ENCODE results near the gene FIBCD1.

Gene FIBCD1

DNA sequence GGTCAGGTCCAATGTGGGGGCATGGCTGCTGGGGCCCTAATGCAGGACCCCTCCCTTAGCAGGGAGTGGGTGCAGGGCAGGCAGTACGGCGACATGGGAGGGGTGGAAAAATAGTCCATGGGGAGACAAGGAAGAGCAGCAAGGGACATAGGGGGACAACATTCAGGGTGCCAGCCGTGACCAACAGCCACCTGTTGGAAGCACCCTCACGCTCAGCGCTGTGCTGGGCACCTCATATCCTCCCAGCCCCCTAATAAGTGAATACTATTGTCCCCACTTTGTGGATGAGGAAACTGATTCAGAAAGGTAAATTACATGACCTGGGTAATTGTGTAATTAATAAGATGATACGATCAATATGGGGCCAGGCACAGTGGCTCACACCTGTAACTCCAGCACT, 3.0 kb upstream of the FIBCD1 start:
- peaks cover 85% of the 10 kb centered on the region for H3K27me3 ChIP-seq (ENCODE audit: insufficient read depth, low read depth)
- no peaks in the 10 kb centered on the region for H3K79me2 ChIP-seq (ENCODE audit: insufficient read depth, low read depth)
- H3K4me1 ChIP-seq (ENCODE audit: low read depth, poor library complexity, severe bottlenecking), result no peaks in the 10 kb centered on the region
- H3K36me3 ChIP-seq (ENCODE audit: insufficient read depth), result no peaks in the 10 kb centered on the region
- H3K9ac ChIP-seq, result no peak overlapping the region
- H2AFZ ChIP-seq (ENCODE audit: low read depth), result no peak overlapping the region
- H3K4me2 ChIP-seq, result no peak overlapping the region
- TF ChIP-seq CTCF (conservative IDR thresholded peaks at IDR 0.05; ENCODE audit: low read depth, low read length), result no peak
- no peak overlapping the region for H3K27ac ChIP-seq
- no peaks in the 10 kb centered on the region for H4K20me1 ChIP-seq (ENCODE audit: insufficient read depth)
- H3K4me3 ChIP-seq (IDR thresholded peaks at IDR 0.05; ENCODE audit: insufficient read depth, low read depth, low read length), result no peak overlapping the region

GRCh38 chr9:130940693-130941576, 1.9 kb upstream of the FIBCD1 start:
- no peak overlapping the region for H3K27ac ChIP-seq
- no peaks in the 10 kb centered on the region for H3K79me2 ChIP-seq (ENCODE audit: insufficient read depth, low read depth)
- no peaks in the 10 kb centered on the region for H4K20me1 ChIP-seq (ENCODE audit: insufficient read depth)
- no peak overlapping the region for H3K9ac ChIP-seq
- no peaks in the 10 kb centered on the region for H3K4me1 ChIP-seq (ENCODE audit: low read depth, poor library complexity, severe bottlenecking)
- H2AFZ ChIP-seq (ENCODE audit: low read depth), result no peak overlapping the region
- H3K36me3 ChIP-seq (ENCODE audit: insufficient read depth), result no peaks in the 10 kb centered on the region
- H3K4me3 ChIP-seq (IDR thresholded peaks at IDR 0.05; ENCODE audit: insufficient read depth, low read depth, low read length), result no peak overlapping the region
- peaks cover 85% of the 10 kb centered on the region for H3K27me3 ChIP-seq (ENCODE audit: insufficient read depth, low read depth)
- no peak overlapping the region; the same call in 1 of the 2 replicates for H3K4me2 ChIP-seq
- TF ChIP-seq CTCF (conservative IDR thresholded peaks at IDR 0.05; ENCODE audit: low read depth, low read length), result peak; percentile 80

- Histone ChIP-seq H3K27me3 (ENCODE audit: insufficient read depth, low read depth) (peaks cover 85% of the 10 kb centered on the region), H3K4me1 (ENCODE audit: low read depth, poor library complexity, severe bottlenecking) (no peaks in the 10 kb centered on the region), H4K20me1 (ENCODE audit: insufficient read depth) (no peaks in the 10 kb centered on the region), H3K36me3 (ENCODE audit: insufficient read depth) (no peaks in the 10 kb centered on the region), H3K4me3 (IDR thresholded peaks at IDR 0.05; ENCODE audit: insufficient read depth, low read depth, low read length) (no peak overlapping the region), H2AFZ (ENCODE audit: low read depth) (no peak overlapping the region), H3K79me2 (ENCODE audit: insufficient read depth, low read depth) (no peaks in the 10 kb centered on the region), H3K4me2 (no peak overlapping the region), H3K9ac (no peak overlapping the region), H3K27ac (no peak overlapping the region)
- TF ChIP-seq CTCF (conservative IDR thresholded peaks at IDR 0.05; ENCODE audit: low read depth, low read length), result no peak
Observed at GRCh38 chr9:130940027-130940549, 1.0 kb upstream of the FIBCD1 start.

DNA sequence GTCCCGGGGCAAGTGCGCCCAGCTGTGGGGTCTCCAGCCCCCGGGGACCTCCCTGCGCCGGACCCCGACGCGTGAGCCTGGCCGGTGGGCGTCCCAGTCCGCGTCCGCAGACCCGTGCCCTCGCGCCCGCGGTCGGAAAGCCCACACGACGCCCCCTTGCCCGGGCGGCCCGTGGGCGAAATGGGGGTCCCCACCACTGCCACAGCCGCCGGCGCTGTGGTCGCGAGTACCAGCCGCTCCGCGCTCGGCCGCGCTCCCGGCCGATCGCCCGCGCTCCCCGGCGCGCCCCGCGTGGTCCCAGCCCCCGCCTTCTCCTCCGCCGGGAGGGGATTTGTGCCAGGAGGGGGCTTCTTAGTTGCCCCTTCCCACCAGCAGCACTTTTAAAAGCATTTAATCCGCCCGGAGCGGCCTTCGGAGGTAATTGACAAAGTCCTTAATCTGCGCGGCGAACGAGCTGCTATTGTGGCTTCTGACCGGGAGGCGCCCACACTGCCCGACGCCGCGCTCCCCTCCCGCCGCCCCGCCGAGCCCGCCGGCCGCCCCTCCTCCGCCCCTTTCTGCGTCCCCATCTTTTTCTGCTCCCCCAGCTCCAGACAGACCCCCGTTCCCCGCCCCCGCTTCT, 469 bp upstream of the FIBCD1 start:
- H3K36me3 ChIP-seq (ENCODE audit: insufficient read depth), result no peaks in the 10 kb centered on the region
- TF ChIP-seq CTCF (conservative IDR thresholded peaks at IDR 0.05; ENCODE audit: low read depth, low read length), result no peak
- no peaks in the 10 kb centered on the region for H4K20me1 ChIP-seq (ENCODE audit: insufficient read depth)
- H3K4me1 ChIP-seq (ENCODE audit: low read depth, poor library complexity, severe bottlenecking), result no peaks in the 10 kb centered on the region
- H2AFZ ChIP-seq (ENCODE audit: low read depth), result no peak overlapping the region
- H3K79me2 ChIP-seq (ENCODE audit: insufficient read depth, low read depth), result no peaks in the 10 kb centered on the region
- no peak overlapping the region for H3K9ac ChIP-seq
- H3K4me3 ChIP-seq (IDR thresholded peaks at IDR 0.05; ENCODE audit: insufficient read depth, low read depth, low read length), result no peak overlapping the region
- no peak overlapping the region for H3K27ac ChIP-seq
- H3K27me3 ChIP-seq (ENCODE audit: insufficient read depth, low read depth), result peaks cover 85% of the 10 kb centered on the region
- no peak overlapping the region for H3K4me2 ChIP-seq
